Testis (tissue), 2 donors: ENCODE measurements around the gene SRXN1.

Experiments
- CTCF ChIP-seq, 3 experiments: fragments of 450-650 bp in 2 of 3; fragments of 200-600 bp in 1 of 3; sonication (generic) in 1 of 3; IDR thresholded peaks; one replicate each; pipeline ENCODE4 v1.5.1; 2016 to 2019; ENCODE audit warnings: antibody characterized with exemption in 3 of 3, mild to moderate bottlenecking in 2 of 3, moderate library complexity in 1 of 3
- POLR2A ChIP-seq: fragments of 450-650 bp; IDR thresholded peaks from one replicate; pipeline ENCODE4 v1.6.1; 2017; ENCODE audit warnings: antibody characterized with exemption, mild to moderate bottlenecking, moderate library complexity

GRCh38 chr20:653110-653589 is at the start of gene SRXN1:
- TF ChIP-seq CTCF (IDR thresholded peaks at IDR 0.05): peak; percentile 35 to 61 (median 60)
- TF ChIP-seq POLR2A: no peak
